GM19324 (cell line): ENCODE measurements around the gene USPL1.
"Not testable (repeated sequence)": the region's sequence is repeated elsewhere in the genome, so short reads cannot be mapped to it uniquely, and the experiment has no call there.

Experiments
- ATAC-seq: cut with Tn5 transposase; IDR thresholded peaks from one replicate; pipeline ENCODE4 v1.9.1; 2021; ENCODE audit warnings: mild to moderate bottlenecking, moderate library complexity; ENCODE audit not compliant: unreplicated experiment, low FRiP score

The USPL1 gene

DNA sequence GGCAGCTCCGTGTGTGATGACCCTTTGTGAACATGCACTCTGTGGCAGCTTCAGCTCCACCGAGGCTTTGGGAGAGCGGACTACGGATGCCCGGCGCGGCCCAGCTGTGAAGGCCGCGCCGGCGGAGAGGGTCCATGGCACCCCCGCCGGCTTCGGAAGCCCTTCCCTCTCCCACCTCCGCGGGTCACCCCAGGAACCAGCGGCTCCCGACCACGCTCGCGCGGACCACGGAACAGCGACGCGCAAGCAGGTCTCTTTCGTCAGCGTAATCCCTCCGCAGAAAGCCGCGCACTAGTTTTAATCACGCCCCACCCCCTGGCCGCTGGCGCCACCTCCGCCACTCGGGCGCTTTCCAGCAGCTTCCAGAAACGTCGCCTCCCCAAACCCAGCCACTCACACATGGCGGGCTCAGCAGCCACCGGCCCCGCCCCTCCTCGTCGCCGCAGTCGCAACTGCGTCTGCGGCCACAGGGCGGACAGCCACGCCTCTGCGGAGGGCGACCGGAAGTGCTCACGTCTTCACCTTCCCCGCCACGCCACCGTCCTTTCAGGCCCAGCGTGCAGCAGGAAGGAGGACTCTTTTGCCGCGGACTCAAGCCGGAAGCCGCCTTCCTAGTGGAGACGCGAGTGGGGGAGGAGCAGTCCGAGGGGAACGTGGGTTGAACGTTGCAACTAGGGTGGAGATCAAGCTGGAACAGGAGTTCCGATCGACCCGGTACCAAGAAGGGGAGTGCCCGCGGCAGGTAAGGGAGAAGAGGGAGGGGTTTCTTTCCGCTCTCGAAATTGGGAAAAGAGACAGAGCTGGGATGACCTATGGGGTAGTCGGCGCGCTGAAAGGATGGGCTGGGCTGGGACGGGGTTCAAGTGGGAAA lies at the start of gene USPL1:
TSS of gene USPL1 (plus strand) at position 606 of the 871 bp plus-strand sequence. CDS start 3,221 bp downstream, outside the sequence.
- ATAC-seq = peak; percentile 96

DNA sequence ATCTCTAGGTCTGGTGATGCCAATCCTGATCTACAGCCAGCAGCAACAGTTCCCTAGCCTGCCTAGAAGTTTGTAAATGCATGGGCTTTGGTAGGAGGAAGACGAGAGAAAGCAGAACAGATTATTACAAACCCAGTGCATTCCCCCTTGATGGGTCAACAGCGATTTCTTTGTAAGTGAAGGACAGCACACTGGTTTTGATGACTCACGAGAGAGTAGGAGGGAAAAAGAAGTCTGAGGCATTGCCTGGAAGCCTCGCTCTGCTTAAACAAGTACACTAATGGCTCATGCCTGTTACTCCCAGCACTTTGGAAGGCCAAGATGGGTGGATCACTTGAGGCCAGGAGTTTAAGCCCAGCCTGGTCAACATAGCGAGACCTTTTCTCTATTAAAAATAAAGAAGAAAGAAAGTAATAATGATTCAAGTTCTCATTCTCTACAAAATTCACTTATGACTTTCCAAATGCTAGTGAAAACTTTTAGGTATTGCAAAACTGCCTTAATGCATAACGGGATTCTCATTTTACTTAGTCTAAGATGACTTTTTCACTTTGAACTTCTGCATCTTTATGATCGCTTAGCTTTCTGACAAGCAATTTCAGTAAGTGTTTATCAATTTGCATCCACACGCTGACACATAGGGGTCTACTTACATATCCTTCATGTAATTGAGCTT lies 47.7 kb upstream of the USPL1 start:
- ATAC-seq = no peak

- ATAC-seq = no peak
Measured at GRCh38 chr13:30570691-30571090, 47.0 kb upstream of the USPL1 start.

- ATAC-seq = peak; percentile 48
Measured at GRCh38 chr13:30572859-30573275, 44.9 kb upstream of the USPL1 start.

DNA sequence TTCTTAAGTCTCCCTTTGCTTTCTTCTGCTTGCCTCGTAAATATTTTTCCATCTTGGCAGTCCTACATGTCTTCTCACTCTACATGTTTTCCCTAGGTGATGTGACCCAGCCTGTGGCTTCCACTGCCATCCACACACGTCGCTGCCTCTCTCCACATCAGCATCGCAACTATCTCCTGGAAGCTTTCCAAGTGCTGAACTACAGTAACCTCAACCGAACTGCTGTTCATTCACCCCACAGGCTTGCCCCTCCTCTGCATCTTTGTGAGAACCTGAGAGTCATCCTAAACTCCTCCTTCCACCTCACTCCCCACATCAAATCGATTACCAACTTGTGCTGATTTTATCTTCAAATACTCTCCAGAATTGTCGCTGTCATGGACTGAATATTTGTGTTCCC lies 41.2 kb upstream of the USPL1 start:
- ATAC-seq = no peak

DNA sequence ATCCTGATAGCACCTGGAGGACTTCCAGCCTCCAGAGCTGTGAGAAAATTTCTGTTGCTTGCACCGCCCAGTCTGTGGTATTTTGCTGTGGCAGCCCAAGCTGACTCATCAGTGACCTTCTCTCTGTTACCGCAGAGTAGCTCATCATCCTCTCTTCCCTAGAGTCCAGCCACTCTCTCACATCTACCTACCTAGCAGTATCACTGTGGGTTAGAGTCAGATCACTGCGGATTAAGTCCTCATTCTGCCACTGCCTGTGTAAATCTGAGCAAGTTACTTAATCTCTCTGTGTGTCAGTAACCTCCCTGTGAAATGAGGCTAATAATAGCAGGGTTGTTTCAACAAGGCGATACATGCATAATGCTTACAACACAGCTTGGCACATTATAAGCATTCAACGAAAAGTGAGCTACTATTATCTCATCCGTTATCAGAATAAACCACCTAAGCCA lies 40.3 kb upstream of the USPL1 start:
- no peak for ATAC-seq

GRCh38 chr13:30580852-30581502 lies 36.7 kb upstream of the USPL1 start:
- ATAC-seq = no peak

GRCh38 chr13:30581582-30581981 lies 36.1 kb upstream of the USPL1 start:
- ATAC-seq = no peak

- ATAC-seq = no peak
Measured at GRCh38 chr13:30584051-30584731, 33.5 kb upstream of the USPL1 start.

- no peak for ATAC-seq
Measured at GRCh38 chr13:30585748-30586262, 31.9 kb upstream of the USPL1 start.

GRCh38 chr13:30587231-30587630 lies 30.5 kb upstream of the USPL1 start:
- no peak for ATAC-seq

DNA sequence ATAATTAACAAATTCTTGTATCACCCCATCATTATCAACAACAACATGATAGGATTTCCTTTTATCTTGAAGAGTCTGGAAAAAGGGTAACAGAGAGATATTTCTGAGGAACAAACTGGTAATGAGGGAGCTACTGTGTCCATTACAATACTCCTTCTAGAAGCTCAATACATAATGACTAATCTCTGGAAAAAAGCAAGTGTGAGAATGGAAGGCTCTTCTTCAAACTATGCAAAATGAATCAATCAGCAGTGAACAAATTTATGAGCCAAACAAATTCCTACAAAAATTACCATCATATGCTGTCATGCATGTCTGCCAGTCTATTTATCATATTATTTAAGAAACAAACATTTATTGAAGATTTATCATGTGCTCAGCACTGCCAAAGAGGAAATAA lies 30.0 kb upstream of the USPL1 start:
- ATAC-seq = no peak

DNA sequence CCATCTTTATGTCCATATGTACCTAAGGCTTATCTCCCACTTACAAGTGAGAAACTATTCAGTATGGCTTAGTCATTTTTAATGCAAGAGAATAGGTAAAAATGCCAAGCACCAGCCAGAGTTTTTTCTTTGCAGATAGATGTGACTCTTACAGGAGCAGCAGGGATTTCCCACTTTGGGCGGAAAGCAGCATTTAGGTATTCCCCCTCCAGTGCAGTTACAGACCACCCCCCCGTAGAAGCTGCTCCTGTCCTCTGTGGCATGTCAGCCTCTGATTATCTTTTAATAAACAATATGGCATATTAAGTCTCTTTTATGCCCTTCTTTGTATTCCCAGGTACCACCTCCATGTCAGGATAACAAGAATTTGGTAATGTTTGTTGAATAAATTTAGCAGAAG lies 24.7 kb upstream of the USPL1 start:
- no peak for ATAC-seq

DNA sequence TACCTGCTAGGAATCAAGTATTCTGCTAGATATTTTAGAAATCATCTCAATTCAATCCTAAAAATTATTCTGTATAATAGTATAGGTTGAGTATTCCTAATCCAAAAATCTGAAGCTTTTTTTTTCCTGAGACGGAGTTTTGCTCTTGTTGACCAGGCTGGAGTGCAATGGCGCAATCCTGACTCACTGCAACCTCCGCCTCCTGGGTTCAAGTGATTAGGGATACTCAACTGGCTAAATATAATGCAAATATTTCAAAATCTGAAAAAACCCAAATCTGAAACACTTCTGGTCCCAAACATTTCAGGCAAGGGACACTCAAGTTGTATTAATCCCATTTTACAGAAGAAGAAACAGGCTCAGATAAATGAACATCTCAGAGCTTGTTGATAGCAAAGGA lies 17.2 kb upstream of the USPL1 start:
- no peak for ATAC-seq

- no peak for ATAC-seq
Measured at GRCh38 chr13:30601836-30602235, 15.9 kb upstream of the USPL1 start.

GRCh38 chr13:30605052-30605451 lies 12.7 kb upstream of the USPL1 start:
- ATAC-seq = no peak

DNA sequence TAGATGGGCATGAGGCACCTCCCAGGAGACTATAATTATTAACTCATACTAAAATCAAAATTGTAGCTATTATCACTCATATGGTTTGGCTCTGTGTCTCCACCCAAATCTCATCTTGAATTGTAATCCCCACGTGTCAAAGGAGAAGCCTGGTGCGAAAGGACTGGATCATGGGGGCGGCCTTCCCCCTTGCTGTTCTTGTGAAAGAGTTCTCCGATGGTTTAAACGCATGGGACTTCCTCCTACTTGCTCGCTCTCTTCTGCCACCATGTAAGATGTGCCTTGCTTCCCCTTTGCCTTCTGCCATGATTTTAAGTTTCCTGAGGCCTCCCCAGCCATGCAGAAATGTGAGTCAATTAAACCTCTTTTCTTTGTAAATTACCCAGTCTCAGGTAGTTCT lies 10.5 kb upstream of the USPL1 start:
- ATAC-seq = not testable (repeated sequence)

DNA sequence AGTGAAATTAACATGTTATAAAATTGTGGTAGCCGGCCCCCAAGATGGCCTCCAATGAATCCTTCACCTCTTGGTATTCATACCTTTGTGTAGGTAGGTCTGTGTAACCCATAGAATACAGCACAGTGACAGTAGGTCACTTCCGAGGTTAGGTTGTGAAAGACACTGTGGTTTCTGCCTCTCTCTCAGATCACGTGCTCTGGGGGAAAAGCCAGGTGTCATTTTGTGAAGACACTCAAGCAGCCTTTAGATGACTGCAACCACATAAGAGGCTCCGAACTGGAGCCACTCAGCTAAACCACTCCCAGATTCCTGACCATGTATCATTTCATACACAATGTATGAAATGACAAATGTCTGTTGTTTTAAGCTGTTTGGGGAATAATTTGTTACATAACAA lies 9.8 kb upstream of the USPL1 start:
- peak; percentile 92 for ATAC-seq

DNA sequence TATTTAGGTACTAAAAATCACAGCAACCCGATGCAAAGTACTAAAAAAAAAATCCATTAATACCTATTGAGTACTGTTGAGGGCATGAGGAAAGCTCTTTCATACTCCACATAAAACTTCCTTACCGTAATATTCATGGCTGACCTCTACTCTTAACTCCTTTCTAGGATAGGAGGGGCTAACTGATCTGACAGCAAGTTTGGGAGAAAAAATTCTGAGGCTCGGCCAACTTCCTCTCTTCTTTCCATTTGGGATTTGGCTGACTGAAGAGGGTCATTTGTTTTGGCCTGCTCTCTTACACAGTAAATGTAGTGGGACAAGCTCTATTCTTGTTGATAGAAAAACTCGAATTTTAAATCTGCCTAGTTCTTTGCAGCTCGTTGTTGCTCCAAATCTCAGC lies 9.4 kb upstream of the USPL1 start:
- no peak for ATAC-seq

DNA sequence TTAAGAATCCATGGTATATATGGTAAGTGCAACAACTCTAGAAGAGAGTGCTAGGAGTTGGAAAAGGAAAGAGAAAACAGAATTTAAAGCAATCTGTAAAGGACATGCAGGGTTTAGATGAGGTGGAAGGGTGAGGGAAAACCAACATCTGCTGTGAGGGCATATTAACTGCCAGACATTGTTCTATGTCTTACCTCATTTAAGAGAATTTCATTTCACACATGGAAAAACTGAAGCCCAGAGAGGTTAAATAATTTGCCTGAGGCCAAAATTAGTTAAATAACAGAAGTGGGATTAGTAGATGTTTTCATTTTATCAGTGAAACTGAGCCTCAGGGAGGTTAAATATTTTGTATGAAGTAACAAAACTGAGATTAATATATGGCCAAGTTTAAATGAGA lies 7.4 kb upstream of the USPL1 start:
- no peak for ATAC-seq

- no peak for ATAC-seq
Measured at GRCh38 chr13:30615481-30615865, 2.2 kb upstream of the USPL1 start.
